ENCODE measurements around the gene FOXK2. TPM values are rescaled to one million over a fixed set of nuclear protein-coding genes. Genes with fewer than 3 reads are reported as not detected.
"Not testable (repeated sequence)": the region's sequence is repeated elsewhere in the genome, so short reads cannot be mapped to it uniquely, and the experiment has no call there.

FOXK2 gene
- total RNA-seq, 2 experiments from 2014 or later = 76.2 to 144 TPM

- Histone ChIP-seq H3K9me3 (ENCODE audit: low read length) (peaks cover 4% of the 10 kb centered on the region; the same call in 1 of the 2 replicates), H3K4me3 (ENCODE audit: low read depth, low read length, poor library complexity, severe bottlenecking) (no peak overlapping the region), H3K36me3 (ENCODE audit: insufficient read depth, low read length) (no peaks in the 10 kb centered on the region; the same call in 1 of the 2 replicates), H3K9me2 (ENCODE audit: insufficient read depth, low read length) (no peaks in the 10 kb centered on the region), H2AFZ (ENCODE audit: low read length) (no peak overlapping the region), H3K4me2 (ENCODE audit: low read length) (no peak overlapping the region), H3K79me2 (ENCODE audit: insufficient read depth, low read depth, low read length) (no peaks in the 10 kb centered on the region), H3K27ac (ENCODE audit: low read depth, low read length, poor library complexity, severe bottlenecking) (no peak overlapping the region), H3K4me1 (ENCODE audit: insufficient read depth, low read length, poor library complexity, severe bottlenecking) (peaks cover 43% of the 10 kb centered on the region), H4K20me1 (ENCODE audit: insufficient read depth, low read length) (no peaks in the 10 kb centered on the region)
- POLR2A ChIA-PET = interaction anchor here (0.6 to 2.2 kb wide), 5 partner anchors 10 to 348 kb away, joined by 3 to 10 read pairs (median 3); no protein-coding TSS in a partner anchor
- TF ChIP-seq EZH2phosphoT487 (IDR thresholded peaks at IDR 0.05; ENCODE audit: borderline replicate concordance, low read depth, low read length) (no peak), CTCF (conservative IDR thresholded peaks at IDR 0.05; ENCODE audit: low read length) (no peak)
- BruUV-seq (replicated peaks) = no TSS peak
- CTCF ChIA-PET (ENCODE audit: unreplicated experiment) = no interaction called here
- intact Hi-C loops (cut with micrococcal nuclease; ENCODE audit: unreplicated experiment) = no loop called here
- DNase-seq (ENCODE audit: low spot score) = no peak
These were observed 14.2 kb upstream of the FOXK2 start for GRCh38 chr17:82505296-82505695.

GRCh38 chr17:82506402-82506801 lies 13.1 kb upstream of the FOXK2 start:
- intact Hi-C loops (cut with micrococcal nuclease; ENCODE audit: unreplicated experiment) = loop anchor here (1.0 kb wide), 1 partner anchor 9 kb away; no protein-coding TSS in a partner anchor
- H3K79me2 ChIP-seq (ENCODE audit: insufficient read depth, low read depth, low read length); BruUV-seq (replicated peaks); H3K9me3 ChIP-seq (ENCODE audit: low read length); H4K20me1 ChIP-seq (ENCODE audit: insufficient read depth, low read length); H3K36me3 ChIP-seq (ENCODE audit: insufficient read depth, low read length); H3K9me2 ChIP-seq (ENCODE audit: insufficient read depth, low read length): not testable (repeated sequence)
- ChIA-PET POLR2A (interaction anchor here (0.7 to 2.2 kb wide), 8 partner anchors 9 to 539 kb away, joined by 3 to 11 read pairs (median 4); no protein-coding TSS in a partner anchor), CTCF (ENCODE audit: unreplicated experiment) (interaction anchor here (1.2 kb wide), 1 partner anchor 10 kb away, joined by 4 read pairs; no protein-coding TSS in a partner anchor)
- H3K4me1 ChIP-seq (ENCODE audit: insufficient read depth, low read length, poor library complexity, severe bottlenecking) = peaks cover 43% of the 10 kb centered on the region
- H3K4me2 ChIP-seq (ENCODE audit: low read length) = peak overlapping the region; percentile 57
- DNase-seq (ENCODE audit: low spot score) = peak; percentile 94
- peak overlapping the region; percentile 30 for H3K4me3 ChIP-seq (ENCODE audit: low read depth, low read length, poor library complexity, severe bottlenecking)
- H2AFZ ChIP-seq (ENCODE audit: low read length) = peak overlapping the region; percentile 33; the same call in 1 of the 2 replicates
- peak overlapping the region; percentile 81 for H3K27ac ChIP-seq (ENCODE audit: low read depth, low read length, poor library complexity, severe bottlenecking)

- no peaks in the 10 kb centered on the region for H4K20me1 ChIP-seq (ENCODE audit: insufficient read depth, low read length)
- intact Hi-C loops (cut with micrococcal nuclease; ENCODE audit: unreplicated experiment) = no loop called here
- H3K36me3 ChIP-seq (ENCODE audit: insufficient read depth, low read length) = no peaks in the 10 kb centered on the region; the same call in 1 of the 2 replicates
- ChIA-PET POLR2A (interaction anchor here (0.6 to 2.2 kb wide), 5 partner anchors 8 to 58 kb away, joined by 4 to 11 read pairs (median 6); no protein-coding TSS in a partner anchor), CTCF (ENCODE audit: unreplicated experiment) (no interaction called here)
- H3K79me2 ChIP-seq (ENCODE audit: insufficient read depth, low read depth, low read length) = no peaks in the 10 kb centered on the region
- no peaks in the 10 kb centered on the region for H3K9me2 ChIP-seq (ENCODE audit: insufficient read depth, low read length)
- H3K4me1 ChIP-seq (ENCODE audit: insufficient read depth, low read length, poor library complexity, severe bottlenecking) = peaks cover 43% of the 10 kb centered on the region
- no peak overlapping the region; the same call in 1 of the 2 replicates for H2AFZ ChIP-seq (ENCODE audit: low read length)
- peak overlapping the region; percentile 81 for H3K27ac ChIP-seq (ENCODE audit: low read depth, low read length, poor library complexity, severe bottlenecking)
- no peak overlapping the region for H3K4me3 ChIP-seq (ENCODE audit: low read depth, low read length, poor library complexity, severe bottlenecking)
- BruUV-seq (replicated peaks) = no TSS peak
- H3K9me3 ChIP-seq (ENCODE audit: low read length) = no peaks in the 10 kb centered on the region; the same call in 1 of the 2 replicates
- no peak for TF ChIP-seq EZH2phosphoT487 (IDR thresholded peaks at IDR 0.05; ENCODE audit: borderline replicate concordance, low read depth, low read length)
- TF ChIP-seq CTCF (conservative IDR thresholded peaks at IDR 0.05; ENCODE audit: low read length) = no peak
- peak overlapping the region; percentile 57 for H3K4me2 ChIP-seq (ENCODE audit: low read length)
- no peak for DNase-seq (ENCODE audit: low spot score)
These were observed 11.8 kb upstream of the FOXK2 start for GRCh38 chr17:82507631-82508175.

- H3K79me2 ChIP-seq (ENCODE audit: insufficient read depth, low read depth, low read length); H3K4me2 ChIP-seq (ENCODE audit: low read length); H3K4me3 ChIP-seq (ENCODE audit: low read depth, low read length, poor library complexity, severe bottlenecking); H3K9me3 ChIP-seq (ENCODE audit: low read length); DNase-seq (ENCODE audit: low spot score); CTCF ChIA-PET (ENCODE audit: unreplicated experiment); H3K36me3 ChIP-seq (ENCODE audit: insufficient read depth, low read length); H3K27ac ChIP-seq (ENCODE audit: low read depth, low read length, poor library complexity, severe bottlenecking); intact Hi-C loops (cut with micrococcal nuclease; ENCODE audit: unreplicated experiment); BruUV-seq (replicated peaks); H4K20me1 ChIP-seq (ENCODE audit: insufficient read depth, low read length); H3K9me2 ChIP-seq (ENCODE audit: insufficient read depth, low read length): not testable (repeated sequence)
- Histone ChIP-seq H2AFZ (ENCODE audit: low read length) (peak overlapping the region; percentile 41; the same call in 1 of the 2 replicates), H3K4me1 (ENCODE audit: insufficient read depth, low read length, poor library complexity, severe bottlenecking) (peaks cover 20% of the 10 kb centered on the region)
- POLR2A ChIA-PET = interaction anchor here (0.6 kb wide), 1 partner anchor 133 kb away, joined by 3 read pairs; no protein-coding TSS in a partner anchor
These were observed 7.9 kb upstream of the FOXK2 start for GRCh38 chr17:82511642-82512041.

GRCh38 chr17:82513864-82514263 lies 5.7 kb upstream of the FOXK2 start:
- H3K9me2 ChIP-seq (ENCODE audit: insufficient read depth, low read length); H3K9me3 ChIP-seq (ENCODE audit: low read length); H2AFZ ChIP-seq (ENCODE audit: low read length); H3K4me2 ChIP-seq (ENCODE audit: low read length); H3K27ac ChIP-seq (ENCODE audit: low read depth, low read length, poor library complexity, severe bottlenecking); intact Hi-C loops (cut with micrococcal nuclease; ENCODE audit: unreplicated experiment); H3K4me3 ChIP-seq (ENCODE audit: low read depth, low read length, poor library complexity, severe bottlenecking); BruUV-seq (replicated peaks); H3K79me2 ChIP-seq (ENCODE audit: insufficient read depth, low read depth, low read length); H3K36me3 ChIP-seq (ENCODE audit: insufficient read depth, low read length); DNase-seq (ENCODE audit: low spot score); H4K20me1 ChIP-seq (ENCODE audit: insufficient read depth, low read length); H3K4me1 ChIP-seq (ENCODE audit: insufficient read depth, low read length, poor library complexity, severe bottlenecking); POLR2A ChIA-PET: not testable (repeated sequence)
- CTCF ChIA-PET (ENCODE audit: unreplicated experiment) = interaction anchor here (0.6 kb wide), 2 partner anchors 21 to 46 kb away, joined by 3 to 6 read pairs; no protein-coding TSS in a partner anchor
